Stomach (tissue), 4 donors: ENCODE measurements around the gene PHB1.

ENCODE experiments used
- CTCF ChIP-seq, 7 experiments: fragments of 450-650 bp in 4 of 7; fragments of 200-600 bp in 3 of 7; sonication (generic) in 3 of 7; IDR thresholded peaks; one replicate each; pipeline ENCODE4 v1.5.1; 2016 to 2019; ENCODE audit warnings: antibody characterized with exemption in 7 of 7, control low read depth in 2 of 7, mild to moderate bottlenecking in 1 of 7
- POLR2AphosphoS5 ChIP-seq, 3 donors: sonication (generic); formaldehyde crosslinking; IDR thresholded peaks; one replicate each; pipeline ENCODE4 v1.6.1; 2016; ENCODE audit warnings: antibody characterized with exemption in 3 of 3

GRCh38 chr17:49404906-49405305 lies 9.8 kb downstream of the PHB1 start:
- TF ChIP-seq CTCF (IDR thresholded peaks at IDR 0.05) = no peak
- no peak for TF ChIP-seq POLR2AphosphoS5 (IDR thresholded peaks at IDR 0.05)
